ACHN (cell line): ENCODE results near the gene TBC1D10B.

Experiments
- DNase-seq: peaks from one replicate; pipeline ENCODE4 v3.0.0-alpha.2; 2015
- in situ Hi-C: cut with HindIII; loops from 2 replicates; pipeline ENCODE4 v1.10.0; 2017; ENCODE audit warnings: low sequenced_read_pairs, low pct_ligation_motif_present, low pct_unique_long_range_greater_than_20kb

TBC1D10B gene

DNA sequence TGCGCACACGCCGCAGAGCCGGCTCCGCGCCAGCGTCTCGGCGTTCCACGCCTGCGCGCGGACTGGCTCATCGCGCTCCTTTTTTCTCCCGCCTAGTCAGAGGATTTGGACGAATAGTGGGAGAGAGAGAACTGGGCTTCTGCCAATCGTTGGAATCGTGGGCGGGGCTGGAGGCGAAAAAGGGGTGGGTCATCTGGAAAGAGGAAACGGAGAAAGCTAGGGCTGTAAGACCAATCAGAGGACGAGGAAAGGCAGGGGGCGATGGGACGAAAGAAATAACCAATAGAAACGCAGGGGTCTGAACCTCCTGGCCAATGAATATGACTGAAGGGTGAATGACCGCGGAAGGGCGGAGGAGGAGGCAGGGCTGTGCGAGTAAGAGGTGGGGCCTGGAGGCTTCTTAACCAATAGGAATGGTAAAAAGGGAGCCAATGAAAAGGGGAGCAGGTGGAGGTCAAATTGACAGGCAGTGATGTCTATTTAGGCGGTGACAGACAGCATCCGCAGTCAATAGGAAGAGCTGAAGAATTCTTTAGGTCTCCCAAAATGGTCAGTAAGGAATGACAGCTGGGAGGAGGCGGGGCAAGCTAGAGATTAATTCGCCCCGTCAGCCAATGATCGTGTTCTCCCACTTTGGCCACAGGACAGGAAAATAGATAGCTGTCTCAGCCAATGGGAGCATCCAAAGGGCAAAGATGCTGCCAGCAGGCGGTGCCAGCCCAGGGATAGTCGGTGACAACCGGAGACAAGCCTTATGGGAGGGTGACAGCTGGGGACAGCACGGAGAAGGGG lies at the start of gene TBC1D10B:
Gene TBC1D10B, minus strand, starts transcription at position 39 of the 792 bp plus-strand sequence. CDS start 311 bp downstream, outside the sequence.
- in situ Hi-C loops = no loop called here
- DNase-seq = peak; percentile 100

DNA sequence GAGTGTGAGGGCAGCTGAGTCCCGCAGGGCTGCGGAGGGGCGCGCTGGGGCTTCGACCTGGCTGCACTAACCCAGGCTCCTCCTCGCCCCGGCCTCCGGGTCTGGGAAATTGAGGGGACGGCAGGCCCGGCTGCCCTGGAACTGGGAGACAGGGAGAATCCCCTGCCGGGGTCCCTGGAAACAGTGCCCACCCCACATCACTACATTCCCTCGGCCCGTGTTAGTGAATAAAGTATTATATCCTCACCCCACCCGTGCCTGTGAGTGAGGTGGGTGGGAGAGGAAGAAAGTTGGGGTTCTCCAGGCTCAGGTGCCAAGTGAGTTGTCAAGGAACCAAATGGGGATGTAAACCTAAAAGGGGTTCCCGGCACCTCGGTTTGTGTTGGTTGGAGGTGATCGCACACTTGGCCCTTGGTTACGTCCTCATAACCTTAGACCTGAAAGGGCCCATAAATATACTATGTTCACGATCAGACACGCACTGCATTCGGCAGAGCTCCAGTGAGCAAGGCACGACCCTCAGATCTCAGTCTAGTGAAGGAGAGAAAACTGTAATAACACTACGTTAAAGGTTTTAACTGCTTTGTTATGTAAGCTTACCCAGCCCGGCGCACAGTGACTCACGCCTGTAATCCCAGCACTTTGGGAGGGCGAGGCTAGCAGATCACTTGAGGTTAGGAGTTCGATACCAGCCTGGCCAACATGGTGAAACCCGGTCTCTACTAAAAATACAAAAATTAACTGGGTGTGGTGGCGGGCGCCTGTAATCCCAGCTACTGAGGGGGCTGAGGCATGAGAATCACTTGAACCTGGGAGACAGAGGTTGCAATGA lies 48.3 kb upstream of the TBC1D10B start:
- in situ Hi-C loops = no loop called here

DNA sequence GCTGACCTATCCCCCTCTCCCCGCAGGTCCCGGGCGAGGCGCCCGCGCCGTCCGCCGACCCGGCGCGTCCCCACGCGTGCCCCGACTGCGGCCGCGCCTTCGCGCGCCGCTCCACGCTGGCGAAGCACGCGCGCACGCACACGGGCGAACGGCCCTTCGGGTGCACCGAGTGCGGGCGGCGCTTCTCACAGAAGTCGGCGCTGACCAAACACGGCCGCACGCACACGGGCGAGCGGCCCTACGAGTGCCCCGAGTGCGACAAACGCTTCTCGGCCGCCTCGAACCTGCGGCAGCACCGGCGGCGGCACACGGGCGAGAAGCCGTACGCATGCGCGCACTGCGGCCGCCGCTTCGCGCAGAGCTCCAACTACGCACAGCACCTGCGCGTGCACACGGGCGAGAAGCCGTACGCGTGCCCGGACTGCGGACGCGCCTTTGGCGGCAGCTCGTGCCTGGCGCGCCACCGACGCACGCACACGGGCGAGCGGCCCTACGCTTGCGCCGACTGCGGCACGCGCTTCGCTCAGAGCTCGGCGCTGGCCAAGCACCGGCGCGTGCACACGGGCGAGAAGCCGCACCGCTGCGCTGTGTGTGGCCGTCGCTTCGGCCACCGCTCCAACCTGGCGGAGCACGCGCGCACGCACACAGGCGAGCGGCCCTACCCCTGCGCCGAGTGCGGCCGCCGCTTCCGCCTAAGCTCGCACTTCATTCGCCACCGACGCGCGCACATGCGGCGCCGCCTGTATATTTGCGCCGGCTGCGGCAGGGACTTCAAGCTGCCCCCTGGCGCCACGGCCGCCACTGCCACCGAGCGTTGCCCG lies 47.4 kb upstream of the TBC1D10B start:
- peak; percentile 97 for DNase-seq
- in situ Hi-C loops = no loop called here

More for the DNA sequence above, 48.3 kb upstream of the TBC1D10B start:
- no peak for DNase-seq

DNA sequence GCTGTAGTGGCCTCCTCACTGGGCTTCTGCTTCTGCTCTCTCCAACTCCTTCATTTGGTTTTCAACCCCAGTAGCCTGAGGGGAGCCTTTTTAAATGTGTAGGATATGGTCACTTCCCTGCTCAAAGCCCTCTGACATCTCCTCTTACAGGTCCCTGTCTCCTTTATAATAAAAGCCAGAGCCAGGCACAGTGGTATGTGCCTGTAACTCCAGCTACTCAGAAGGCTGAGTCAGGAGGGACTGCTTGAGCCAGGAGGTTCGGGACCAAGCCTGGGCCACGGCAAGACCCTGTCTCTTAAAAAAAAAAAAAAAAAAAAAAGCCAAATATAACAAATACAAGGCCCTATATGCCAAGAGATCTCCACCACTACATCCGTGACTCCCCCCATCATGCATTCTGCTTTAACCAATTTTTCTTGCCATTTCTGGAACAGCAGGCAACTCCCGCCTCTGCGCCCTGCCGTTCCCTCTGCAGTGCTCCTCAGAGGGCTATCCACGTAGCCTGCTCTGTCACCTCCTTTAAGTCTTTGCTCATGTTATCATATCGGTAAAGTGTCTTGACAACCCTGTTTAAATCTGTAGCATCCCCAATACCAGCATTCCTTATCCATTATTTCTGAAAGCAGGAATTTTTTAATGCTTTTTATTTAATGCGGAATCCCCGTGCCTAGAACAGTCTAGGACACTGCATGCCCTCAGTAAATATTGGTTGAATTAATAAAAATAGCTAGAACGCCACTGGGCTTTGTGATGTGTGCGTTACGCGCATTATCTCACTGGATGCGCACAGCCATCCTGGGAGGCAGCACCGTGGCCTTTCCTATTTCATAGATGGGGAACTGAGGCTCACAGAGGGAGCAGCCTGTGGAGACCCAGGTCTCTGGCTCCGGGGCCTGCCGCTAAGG lies 46.6 kb upstream of the TBC1D10B start:
- no peak for DNase-seq
- in situ Hi-C loops = no loop called here

- DNase-seq = no peak
- in situ Hi-C loops = no loop called here
Measured at GRCh38 chr16:30416047-30416603, 45.8 kb upstream of the TBC1D10B start.

DNA sequence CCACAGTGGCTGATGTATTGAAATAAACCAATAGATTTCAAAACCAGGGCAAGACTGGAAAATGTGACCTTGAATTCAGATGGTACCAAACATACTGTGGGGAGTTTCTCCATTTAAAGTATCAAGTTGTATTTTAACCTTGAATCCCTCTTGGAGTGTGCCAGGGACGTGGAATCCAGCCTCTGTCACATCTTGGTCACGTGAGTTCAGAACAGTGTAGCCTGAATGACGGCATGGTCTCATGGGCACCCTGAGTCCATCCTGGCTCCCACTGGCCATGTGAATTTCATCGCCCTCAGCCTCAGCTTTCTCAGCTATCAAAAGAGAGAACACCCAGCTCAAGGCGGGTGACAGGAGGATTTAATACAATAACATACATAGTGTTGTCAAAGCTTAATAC lies 43.9 kb upstream of the TBC1D10B start:
- no peak for DNase-seq
- in situ Hi-C loops = no loop called here

- DNase-seq = peak; percentile 56
- in situ Hi-C loops = no loop called here
Measured at GRCh38 chr16:30413112-30413806, 43.0 kb upstream of the TBC1D10B start.

- in situ Hi-C loops = no loop called here
- DNase-seq = peak; percentile 94
Measured at GRCh38 chr16:30409125-30410060, 39.1 kb upstream of the TBC1D10B start.

GRCh38 chr16:30407804-30408534 lies 37.7 kb upstream of the TBC1D10B start:
- no peak for DNase-seq
- in situ Hi-C loops = no loop called here

GRCh38 chr16:30407102-30407803 lies 37.0 kb upstream of the TBC1D10B start, which contains the start of gene ZNF771:
Gene ZNF771, plus strand, starts transcription at chr16:30407606. Its CDS starts 448 bp downstream, at chr16:30408054.
- DNase-seq = peak; percentile 94
- in situ Hi-C loops = no loop called here

DNA sequence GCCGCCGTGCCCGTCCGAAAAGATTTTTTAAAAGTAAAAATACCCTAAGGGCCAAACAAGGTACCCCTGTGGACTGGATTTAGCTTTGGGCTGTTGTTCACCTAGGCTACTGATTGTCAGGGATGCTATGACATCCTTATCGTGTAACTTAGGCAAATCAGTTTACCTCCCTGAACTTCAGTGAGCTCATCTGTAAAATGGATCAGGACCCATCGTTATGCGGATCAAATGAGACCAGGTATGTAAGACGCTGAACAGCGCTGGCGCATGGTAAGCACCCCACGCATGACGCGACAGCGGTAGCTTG lies 36.5 kb upstream of the TBC1D10B start:
- in situ Hi-C loops = no loop called here

DNA sequence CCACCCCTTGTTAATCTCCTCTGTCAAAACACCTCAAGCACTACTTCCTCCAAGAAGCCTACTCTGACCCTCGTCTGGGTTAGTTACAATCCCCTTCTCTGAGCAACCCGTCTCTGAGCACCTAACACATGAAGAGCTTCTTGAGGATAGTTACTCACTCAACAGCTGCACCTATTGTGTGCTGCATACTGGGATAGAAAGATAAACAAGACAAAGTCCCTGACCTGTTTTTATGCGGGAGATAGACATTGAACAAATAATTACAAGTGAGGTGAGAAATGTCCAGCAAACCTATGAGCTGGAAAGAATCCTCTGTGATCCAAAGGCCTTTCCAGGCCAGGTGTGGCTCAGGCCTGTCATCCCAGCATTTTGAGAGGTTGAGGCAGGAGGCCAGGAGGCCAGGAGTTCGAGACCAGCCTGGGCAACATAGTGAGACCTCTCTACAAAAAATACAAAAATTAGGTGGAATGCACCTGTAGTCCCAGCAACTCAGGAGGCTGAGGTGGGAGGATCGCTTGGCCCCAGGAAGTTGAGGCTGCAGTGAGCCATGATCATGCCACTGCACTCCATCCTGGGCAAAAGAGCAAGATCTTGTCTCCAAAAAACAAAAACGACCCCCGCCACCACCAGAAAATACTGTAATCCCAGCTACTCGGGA lies 31.6 kb upstream of the TBC1D10B start:
- no peak for DNase-seq
- in situ Hi-C loops = no loop called here

More for the DNA sequence above, 36.5 kb upstream of the TBC1D10B start:
- no peak for DNase-seq

- in situ Hi-C loops = no loop called here
- DNase-seq = no peak
Measured at GRCh38 chr16:30399435-30400186, 29.3 kb upstream of the TBC1D10B start.
